GM12892 (cell line): Measurements from ENCODE around the gene MXD3.

Source experiments
- DNase-seq: peaks from one replicate; pipeline ENCODE4 v3.0.0; 2011; ENCODE audit not compliant: insufficient read length
- FAIRE-seq: peaks from 2 replicates; lab custom pipeline; 2011; peaks lifted over from hg19 to GRCh38; lab: Jason Lieb, UNC
- POLR2A ChIP-seq: IDR thresholded peaks from 2 replicates; pipeline ENCODE4 v1.6.1; 2011; ENCODE audit warnings: low read depth, low read length, control low read depth
- POLR2AphosphoS5 ChIP-seq: IDR thresholded peaks from 2 replicates; pipeline ENCODE4 v1.6.1; 2011; ENCODE audit warnings: low read depth, low read length, control low read depth
- TAF1 ChIP-seq: IDR thresholded peaks from 2 replicates; pipeline ENCODE4 v1.6.1; 2011; ENCODE audit warnings: low read depth, mild to moderate bottlenecking, control low read depth, low read length, borderline replicate concordance

Gene MXD3

DNA sequence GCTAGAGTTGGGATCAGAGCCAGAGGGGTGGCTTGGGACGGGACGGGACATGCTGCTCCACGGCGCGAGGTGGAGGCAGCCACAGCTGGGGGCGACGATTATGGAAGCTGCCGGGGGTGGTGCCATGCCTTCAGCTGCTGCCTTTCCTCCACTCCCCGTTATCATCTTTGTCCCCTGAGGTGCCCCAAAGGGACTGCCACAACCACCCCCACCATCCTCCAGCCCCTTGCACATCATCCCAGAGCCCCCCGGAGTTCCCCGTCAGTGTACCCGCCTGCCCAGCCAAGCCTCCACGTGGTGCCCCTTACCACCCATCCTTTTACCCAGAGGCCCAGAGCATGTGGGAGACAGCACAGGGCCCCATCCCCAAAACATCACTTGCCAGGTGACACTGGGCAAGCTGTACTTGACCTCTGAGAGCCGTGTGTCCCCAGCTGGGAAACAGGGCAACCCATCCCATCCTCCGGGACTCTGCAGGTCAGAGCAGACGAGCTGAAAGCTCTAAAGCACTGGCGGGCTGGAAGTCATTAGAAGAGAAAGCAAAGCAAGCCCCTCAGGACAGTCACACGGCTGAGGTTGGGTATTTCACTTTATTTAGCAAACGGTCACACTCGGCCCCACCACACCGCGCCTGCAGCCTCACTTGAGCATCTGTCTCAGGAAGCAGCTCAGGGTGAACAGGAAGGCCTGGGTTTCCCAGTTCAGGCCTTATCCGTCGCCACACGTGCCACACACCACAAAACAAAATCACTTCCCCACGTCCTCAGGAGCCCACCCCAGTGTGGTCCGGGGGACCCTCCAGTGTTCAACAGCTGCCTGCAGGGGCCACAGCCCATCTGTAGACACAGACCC is 19.5 kb upstream of the MXD3 start:
- no peak for FAIRE-seq
- TF ChIP-seq POLR2A, result no peak
- TF ChIP-seq POLR2AphosphoS5, result peak; percentile 18; the same call in 1 of the 2 replicates
- DNase-seq, result no peak

DNA sequence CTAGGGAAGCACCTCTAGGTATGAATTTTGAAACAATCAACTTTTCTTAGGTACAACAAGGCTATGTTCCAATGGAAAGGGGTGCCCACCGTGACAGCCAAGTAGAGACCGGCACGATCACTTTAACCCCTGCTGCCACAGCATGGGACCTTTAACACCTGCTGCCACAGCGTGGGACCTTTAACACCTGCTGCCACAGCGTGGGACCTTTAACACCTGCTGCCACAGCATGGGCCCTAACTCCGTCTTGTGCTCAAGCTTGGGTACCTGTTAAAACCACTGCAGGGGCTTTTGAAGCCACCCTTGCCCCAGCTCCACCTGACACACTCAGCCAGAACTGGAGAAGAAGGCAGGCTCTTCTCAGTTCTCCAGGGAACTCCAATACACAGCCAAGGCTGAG is 18.2 kb upstream of the MXD3 start:
- FAIRE-seq (no peak), DNase-seq (no peak)
- TF ChIP-seq POLR2A, result no peak
- TF ChIP-seq TAF1, result no peak

DNA sequence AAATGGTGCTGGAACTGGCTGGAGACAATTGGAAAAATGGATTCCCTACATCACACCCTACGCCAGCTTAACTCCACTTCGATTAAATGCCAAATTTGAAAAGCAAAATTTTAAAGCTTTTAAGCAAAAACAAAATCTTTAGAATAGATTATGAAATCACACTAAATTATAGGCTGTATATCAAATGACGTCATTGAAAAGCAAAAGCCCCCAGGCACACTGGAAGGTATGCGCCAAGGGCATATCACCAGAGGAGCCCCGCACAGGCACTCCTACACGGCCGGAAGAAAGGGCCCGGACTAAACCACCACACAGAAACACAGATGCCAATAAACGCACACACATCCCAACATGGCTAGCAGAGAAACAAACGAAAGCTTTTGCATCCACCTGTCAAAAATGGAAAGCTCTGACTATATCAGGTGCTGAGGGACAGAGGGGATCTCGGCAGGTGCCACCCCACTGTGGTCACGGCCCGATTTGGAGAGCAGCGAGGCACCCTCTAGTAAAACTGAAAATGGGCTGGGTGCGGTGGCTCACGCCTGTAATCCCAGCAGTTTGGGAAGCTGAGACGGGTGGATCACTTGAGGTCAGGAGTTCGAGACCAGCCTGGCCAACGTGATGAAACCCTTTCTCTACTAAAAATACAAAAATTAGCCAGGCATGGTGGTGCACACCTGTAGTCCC is 17.0 kb upstream of the MXD3 start:
- FAIRE-seq (no peak), DNase-seq (no peak)
- TF ChIP-seq POLR2A (no peak), POLR2AphosphoS5 (no peak), TAF1 (no peak)

DNA sequence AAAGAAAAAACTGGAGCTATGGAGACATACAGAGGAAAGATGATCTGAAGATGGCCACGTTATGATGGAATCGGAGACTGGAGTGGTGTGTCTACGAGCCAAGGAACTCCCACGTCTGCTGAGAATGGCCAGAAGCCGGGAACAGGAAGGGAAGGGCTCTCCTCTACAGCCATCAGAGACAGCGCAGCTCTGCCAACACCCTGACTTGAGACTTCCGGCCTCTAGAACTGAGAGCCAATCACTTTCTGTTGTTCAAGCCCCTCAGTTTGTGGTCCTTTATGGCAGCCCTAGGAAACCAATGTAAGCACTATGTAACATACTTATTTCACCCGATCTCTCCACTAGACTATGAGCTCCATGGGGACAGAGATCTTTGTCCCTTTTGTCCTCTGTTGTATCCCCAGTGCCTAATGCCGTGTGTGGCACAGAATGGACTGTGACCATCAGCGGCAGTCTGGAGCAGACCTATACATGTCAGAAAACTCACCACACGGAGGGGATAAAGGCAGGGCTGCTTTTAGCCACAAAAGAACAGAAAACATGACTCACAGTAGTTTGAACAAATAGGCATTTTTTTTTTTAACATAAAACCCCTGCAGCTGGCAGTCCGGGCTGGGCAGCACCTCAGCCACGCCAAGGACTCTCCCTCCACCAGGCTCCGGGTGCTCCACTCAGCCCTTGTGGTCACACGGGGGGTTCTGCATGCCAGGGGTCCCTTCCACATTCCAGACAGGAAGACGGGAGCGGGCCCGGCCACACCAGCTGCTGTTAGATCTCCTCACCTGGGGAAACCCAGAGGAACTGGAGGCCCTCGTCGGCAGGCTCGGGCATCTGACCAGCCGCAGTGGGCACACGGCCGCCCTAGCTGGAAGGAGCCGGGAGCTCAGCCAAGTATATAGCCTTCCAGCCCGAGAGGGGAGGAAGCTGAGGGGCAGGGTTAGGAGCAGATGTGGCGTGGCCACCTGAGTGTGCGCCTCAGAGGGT is 16.1 kb upstream of the MXD3 start:
- TF ChIP-seq TAF1, result no peak
- TF ChIP-seq POLR2AphosphoS5, result no peak
- no peak for TF ChIP-seq POLR2A
- no peak for DNase-seq

GRCh38 chr5:177325868-177326381 is 14.2 kb upstream of the MXD3 start:
- TF ChIP-seq POLR2AphosphoS5, result no peak
- no peak for TF ChIP-seq TAF1
- no peak for DNase-seq
- FAIRE-seq, result no peak

More for the DNA sequence above, 16.1 kb upstream of the MXD3 start:
- no peak for FAIRE-seq

- no peak for FAIRE-seq
- no peak for TF ChIP-seq POLR2A
- no peak for TF ChIP-seq POLR2AphosphoS5
- TF ChIP-seq TAF1, result no peak
- DNase-seq, result no peak
These were observed 9.2 kb upstream of the MXD3 start for GRCh38 chr5:177320879-177321278.

GRCh38 chr5:177319913-177320588 is 8.4 kb upstream of the MXD3 start:
- TF ChIP-seq POLR2AphosphoS5, result no peak
- no peak for TF ChIP-seq TAF1
- no peak for TF ChIP-seq POLR2A
- no peak for FAIRE-seq
- DNase-seq, result no peak

GRCh38 chr5:177317959-177318377 is 6.3 kb upstream of the MXD3 start:
- DNase-seq (no peak), FAIRE-seq (peak; percentile 92)
- TF ChIP-seq POLR2A, result no peak
- TF ChIP-seq TAF1, result no peak
- TF ChIP-seq POLR2AphosphoS5, result no peak

GRCh38 chr5:177316005-177316404 is 4.3 kb upstream of the MXD3 start:
- DNase-seq (no peak), FAIRE-seq (no peak)
- TF ChIP-seq POLR2AphosphoS5, result no peak
- TF ChIP-seq POLR2A, result no peak
- no peak for TF ChIP-seq TAF1

DNA sequence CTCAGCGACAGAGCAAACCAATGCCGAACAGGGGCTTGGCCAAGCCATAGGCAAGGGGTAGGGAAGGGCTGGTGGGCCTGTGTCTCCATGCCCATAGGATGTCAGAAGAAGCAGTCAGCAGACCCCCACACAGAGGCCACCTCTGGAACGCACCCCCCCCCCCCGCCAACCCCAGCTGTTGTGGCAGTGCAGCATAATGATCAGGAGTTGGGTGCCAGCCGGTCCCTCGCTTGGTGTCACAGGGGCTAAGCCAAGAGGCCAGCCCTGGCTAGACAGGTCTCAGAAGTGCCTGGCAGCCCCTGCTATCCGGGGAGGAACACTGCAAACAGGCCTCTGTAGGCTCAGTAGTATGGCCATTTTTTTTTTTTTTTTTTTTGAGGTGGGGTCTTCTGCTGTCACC is 3.7 kb upstream of the MXD3 start:
- DNase-seq (no peak), FAIRE-seq (no peak)
- no peak for TF ChIP-seq POLR2A
- no peak for TF ChIP-seq POLR2AphosphoS5
- no peak for TF ChIP-seq TAF1
